COLO668 (cell line): Measurements from ENCODE around the gene ATG9B.
"Not testable (repeated sequence)": the region's sequence is repeated elsewhere in the genome, so short reads cannot be mapped to it uniquely, and the experiment has no call there.

Experiments
- DNase-seq: peaks from one replicate; lab custom pipeline; 2025; ENCODE audit not compliant: unreplicated experiment; lab: John Stamatoyannopoulos, UW

The ATG9B gene

DNA sequence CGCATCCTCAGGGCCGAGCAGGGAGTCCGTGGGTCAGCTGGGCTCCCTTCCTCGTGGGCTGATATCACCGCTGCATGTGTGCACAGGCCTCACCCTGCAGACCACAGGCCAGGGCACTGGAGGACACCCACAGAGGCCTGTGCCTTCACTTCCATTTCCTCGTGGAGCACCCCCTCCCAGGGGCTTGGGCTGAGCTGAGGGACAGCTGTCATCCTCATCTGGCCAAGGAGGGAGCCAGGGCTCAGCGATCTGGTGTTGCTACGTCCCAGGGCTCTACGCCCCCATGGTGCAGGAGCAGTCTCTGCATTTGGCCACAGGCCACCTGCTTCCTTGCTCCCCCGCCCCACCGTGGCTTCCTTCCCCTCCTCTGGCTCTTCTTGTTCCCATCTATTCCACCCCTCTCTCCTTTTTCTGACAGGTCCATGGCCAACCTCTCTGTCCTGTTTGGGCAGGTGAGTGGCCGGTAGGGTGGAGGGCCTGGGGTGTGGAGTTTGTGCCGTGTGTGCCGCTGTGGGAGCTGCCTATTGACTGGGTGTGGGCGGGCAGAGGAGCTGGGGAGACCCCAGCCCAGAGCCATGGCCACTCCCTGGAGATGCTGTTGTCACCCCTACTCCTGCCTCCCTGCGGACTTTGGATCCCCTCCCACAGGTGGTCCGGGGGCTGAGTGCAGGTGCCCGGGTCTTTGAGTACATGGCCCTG lies 15.7 kb upstream of the ATG9B start:
- no peak for DNase-seq

DNA sequence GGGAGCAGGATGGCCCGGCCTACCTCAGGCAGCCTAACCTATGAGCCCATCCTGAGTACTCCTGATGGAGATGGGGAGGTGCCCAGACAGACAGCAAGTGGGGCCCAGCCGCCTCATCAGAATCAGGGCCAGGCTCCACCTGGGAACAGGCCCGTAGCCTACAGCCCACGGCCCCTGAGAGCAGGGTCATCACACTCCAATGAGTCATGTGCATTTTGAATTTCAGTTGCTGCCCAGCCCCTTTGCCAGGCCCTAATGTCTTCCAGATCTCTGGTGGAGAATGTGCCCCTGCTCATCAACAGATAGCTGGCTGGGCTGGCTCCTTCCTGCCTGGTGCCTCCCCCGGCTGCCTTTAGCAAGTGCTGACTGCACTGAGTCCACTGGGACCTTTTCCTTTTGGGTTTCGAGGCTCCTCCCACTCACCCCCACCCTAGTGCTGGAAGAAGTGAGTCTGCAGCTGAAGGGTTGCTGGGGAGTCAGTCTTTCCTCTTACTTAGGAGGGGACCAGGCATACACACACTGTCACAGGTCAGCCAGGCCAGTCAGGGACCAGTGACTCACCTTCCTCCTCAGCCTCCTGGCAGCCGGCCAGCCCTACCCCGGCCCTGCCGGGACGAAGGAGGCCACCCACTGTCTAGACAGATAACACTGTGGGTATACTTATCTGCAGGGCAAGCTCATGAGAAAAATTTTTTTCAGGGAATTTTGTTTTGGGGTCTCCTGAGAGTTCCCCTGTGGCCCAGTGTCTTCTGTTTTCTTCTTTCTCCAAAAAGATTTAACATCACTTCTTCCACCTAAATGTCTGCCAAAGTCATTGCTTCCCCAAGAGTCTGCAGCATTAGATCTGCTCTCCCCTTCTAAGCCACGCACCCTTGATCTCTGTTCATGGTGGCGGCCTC lies 14.9 kb upstream of the ATG9B start:
- DNase-seq = peak; percentile 77

DNA sequence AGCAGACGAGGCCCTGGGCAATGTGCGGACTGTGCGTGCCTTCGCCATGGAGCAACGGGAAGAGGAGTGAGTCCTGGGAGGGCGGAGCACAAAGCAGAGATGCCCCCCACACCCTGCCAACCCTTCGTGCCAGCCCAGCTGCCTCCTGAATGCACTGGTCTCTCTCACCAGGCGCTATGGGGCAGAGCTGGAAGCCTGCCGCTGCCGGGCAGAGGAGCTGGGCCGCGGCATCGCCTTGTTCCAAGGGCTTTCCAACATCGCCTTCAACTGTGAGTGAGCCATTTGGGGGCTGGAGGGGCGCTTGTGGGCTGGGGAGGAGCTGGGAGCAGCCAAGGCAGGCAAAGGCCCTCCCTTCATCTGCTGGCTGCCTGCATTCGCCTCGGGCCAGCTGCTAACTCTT lies 11.6 kb upstream of the ATG9B start:
- DNase-seq = no peak

DNA sequence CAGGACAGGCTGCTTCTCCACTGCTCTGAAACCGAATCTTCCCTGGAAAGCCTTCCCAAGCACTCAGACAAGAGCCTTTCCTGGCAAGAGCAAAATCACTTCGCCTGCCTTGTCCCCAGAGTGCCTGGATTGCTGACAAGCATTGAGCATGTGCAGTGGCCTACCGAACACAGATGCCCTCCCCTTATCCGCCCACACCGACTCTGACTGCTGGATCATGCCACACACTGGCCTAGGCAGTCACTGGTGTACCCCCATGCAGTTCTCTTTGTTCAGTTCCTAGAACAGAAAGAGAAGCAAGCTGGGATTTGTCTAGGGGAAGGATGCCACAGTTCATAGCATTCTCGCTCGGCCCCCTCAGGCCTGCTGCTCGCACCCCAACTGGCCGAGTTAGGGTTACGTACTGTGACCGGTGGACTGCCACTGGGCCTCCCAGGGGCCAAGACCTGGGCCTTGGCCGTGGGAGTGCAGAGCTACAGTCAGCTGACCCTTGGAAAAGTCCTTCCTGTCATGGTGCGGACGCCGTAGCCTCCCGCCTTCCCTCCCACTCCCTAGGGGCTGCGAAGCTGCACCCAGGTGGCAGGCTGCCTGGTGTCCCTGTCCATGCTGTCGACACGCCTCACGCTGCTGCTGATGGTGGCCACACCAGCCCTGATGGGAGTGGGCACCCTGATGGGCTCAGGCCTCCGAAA lies 10.9 kb upstream of the ATG9B start:
- DNase-seq = no peak

DNA sequence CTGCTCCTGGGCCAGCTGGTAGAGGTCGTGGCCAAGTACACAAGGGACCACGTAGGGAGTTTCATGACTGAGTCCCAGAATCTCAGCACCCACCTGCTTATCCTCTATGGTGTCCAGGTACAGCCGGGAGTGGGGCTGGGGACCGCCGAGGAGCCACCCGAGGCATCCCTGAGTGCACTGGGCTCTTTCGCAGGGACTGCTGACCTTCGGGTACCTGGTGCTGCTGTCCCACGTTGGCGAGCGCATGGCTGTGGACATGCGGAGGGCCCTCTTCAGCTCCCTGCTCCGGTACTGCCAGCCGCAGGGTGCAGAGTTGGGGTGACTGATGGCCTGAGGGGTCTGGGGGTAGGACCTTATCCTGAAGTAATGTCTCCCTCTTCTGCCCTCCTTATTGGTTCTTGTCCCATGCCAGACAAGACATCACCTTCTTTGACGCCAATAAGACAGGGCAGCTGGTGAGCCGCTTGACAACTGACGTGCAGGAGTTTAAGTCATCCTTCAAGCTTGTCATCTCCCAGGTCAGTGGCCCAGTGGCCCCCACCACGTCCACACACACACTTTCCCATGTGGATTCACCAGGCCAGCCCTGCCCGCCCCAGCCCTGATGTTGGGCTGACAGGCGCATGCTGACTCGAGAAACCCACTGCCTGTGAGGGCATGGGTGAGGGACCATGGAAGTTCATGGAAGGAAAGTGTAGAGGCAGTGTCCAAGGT lies 10.2 kb upstream of the ATG9B start:
- no peak for DNase-seq

DNA sequence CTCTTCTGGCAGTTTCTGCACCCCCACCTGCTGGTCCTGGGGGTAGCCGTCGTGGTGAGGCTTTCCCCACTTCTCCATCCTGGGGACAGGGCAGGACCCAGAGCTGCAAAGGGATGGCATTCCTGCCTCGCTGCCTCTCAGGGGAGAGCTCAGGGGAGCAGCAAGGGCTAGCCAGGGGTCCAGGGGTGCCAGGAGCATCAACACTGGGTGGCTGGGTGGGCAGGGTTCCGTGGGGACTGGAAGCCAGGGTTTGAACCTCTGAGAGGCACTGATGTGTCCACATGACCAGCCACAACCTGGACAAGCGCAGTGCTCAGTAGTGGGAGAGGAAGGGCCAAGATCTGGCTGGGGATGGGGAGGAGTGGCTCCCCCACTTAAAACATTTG lies 9.6 kb upstream of the ATG9B start:
- DNase-seq = no peak

DNA sequence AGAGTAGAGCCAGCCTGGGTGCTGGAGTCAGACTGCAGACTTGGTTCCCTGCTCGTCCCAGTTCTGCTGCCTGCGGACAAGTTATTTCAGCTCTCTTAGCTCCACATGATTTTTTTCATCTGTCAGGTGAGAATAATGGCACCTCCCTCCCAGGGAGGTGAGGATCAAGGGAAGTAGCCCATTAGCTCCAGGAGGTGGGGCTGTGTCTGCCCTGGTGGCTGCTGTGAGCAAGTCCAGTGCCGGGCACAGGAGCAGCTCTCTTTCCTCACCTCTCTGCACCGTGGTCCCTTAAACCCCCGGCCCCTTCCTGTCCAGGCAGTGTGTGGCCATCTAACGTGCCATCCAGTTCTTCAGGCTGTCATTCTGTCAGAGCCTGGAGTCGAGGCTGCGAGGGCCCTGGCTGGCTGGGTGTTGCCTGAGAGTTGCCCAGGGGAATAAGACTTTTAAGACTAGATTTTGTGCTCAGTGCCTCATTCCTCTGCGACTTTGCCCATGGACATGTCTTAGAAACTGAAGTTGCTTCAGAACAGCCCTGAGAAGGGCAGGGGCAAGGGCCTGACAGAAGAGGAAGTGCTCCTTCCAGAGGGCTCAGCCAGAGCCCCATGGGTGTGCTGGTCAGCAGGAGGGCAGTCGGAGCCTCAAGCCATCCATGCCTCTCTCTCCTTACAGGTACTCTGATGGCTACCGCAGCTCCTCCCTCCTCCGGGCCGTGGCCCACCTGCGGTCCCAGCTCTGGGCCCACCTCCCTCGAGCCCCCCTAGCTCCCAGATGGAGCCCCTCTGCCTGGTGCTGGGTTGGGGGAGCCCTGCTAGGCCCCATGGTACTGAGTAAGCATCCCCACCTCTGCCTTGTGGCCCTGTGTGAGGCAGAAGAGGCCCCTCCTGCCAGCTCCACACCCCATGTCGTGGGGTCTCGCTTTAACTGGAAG lies 8.9 kb upstream of the ATG9B start:
- DNase-seq = no peak

DNA sequence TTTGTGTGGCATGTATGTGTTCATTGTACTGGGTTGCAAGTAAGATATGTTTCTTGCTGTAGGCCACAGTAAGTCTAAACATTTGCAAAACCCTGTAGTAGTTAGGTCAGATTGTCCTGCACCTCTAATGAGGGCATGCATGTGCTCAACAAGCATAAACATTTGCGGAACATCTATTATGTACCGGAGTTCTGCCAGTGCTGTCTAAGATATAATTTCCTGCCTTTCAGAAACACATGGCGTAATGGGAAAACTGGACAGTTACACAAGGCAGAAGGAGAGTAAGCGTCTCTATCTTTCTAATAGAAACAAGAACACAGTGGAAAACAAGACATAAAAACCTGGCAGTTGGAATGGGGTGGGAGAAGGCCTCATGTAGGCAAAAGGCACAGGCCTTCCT lies 6.7 kb upstream of the ATG9B start:
- DNase-seq = no peak

DNA sequence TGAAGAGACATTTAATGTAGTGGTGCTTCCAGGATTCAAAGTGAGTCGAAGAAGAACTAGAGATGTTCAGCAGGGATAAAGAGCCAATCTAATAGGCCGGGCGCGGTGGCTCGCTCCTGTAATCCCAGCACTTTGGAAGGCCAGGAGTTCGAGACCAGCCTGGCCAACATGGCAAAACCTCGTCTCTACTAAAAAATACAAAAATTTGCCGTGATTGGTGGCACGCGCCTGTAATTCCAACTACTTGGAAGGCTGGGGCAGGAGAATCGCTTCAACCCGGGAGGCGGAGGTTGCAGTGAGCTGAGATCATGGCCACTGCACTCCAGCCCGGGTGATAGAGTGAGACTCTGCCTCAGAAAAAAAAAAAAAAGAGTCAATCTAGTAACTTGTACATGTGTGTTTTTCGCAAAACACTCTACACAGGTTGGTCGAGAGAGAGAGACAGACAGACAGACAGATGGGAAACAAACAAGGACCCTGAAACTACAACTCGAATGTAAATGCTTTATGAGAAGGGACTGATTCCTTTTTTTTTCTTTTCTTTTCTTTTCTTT lies 4.7 kb upstream of the ATG9B start:
- no peak for DNase-seq

DNA sequence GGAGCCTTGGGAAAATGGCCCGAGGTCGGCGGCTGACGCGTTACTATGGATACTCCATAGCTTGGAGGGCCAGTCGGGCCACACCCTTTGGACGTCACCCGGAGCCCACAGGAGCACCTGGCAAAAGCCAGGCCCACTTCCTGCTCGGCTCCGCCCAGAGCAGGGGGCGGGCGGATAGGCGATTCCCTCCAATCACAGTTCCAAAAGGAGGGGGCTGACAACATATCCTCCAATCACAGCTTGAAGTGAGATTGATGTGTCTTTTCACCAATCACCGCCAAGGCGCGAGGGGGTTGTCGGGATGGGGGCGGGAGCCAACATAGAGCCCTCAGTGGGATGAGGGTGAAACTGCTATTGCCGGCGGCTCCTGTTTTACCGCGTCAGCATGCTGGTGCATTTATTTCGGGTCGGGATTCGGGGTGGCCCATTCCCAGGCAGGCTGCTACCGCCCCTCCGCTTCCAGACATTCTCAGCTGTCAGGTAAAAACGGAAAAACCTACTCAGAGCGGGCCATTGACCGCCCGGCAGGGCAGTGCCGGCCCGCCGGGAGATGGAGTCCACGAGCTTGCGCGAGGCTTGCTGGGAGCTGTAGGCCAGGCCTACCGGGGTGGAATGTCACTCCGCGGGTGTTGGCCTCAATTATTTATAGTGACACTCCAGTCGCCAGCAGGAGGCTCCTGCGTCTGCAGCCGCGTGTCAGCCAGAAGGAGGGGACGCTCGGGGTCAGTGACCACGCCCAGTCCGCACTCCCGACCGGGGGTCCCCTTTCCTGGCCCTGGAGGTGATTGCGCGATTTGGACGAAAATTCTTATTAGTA lies 4.0 kb upstream of the ATG9B start, which contains the start of gene ABCB8:
ABCB8 (plus strand) TSS at position 320 of the 817 bp plus-strand sequence; CDS start at position 386, 66 bp downstream.
- peak; percentile 98 for DNase-seq

DNA sequence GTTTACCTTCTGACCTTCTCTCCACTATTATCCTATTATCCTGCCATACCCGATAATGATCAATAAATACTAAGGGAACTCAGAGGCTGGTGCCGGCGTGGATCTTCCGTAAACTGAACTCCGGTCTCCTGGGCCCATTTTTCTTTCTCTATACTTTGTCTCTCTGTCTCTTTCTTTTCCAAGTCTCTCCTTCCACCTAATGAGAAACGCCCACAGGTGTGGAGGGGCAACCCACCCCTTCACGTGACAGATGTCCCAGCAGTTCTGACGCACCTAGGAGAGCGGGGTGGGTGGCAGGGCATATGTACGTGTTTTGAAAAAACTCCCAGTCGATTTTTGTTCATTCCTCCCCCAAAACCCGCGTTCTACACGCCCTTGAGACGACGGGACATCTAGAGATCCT lies 3.4 kb upstream of the ATG9B start:
- not testable (repeated sequence) for DNase-seq

DNA sequence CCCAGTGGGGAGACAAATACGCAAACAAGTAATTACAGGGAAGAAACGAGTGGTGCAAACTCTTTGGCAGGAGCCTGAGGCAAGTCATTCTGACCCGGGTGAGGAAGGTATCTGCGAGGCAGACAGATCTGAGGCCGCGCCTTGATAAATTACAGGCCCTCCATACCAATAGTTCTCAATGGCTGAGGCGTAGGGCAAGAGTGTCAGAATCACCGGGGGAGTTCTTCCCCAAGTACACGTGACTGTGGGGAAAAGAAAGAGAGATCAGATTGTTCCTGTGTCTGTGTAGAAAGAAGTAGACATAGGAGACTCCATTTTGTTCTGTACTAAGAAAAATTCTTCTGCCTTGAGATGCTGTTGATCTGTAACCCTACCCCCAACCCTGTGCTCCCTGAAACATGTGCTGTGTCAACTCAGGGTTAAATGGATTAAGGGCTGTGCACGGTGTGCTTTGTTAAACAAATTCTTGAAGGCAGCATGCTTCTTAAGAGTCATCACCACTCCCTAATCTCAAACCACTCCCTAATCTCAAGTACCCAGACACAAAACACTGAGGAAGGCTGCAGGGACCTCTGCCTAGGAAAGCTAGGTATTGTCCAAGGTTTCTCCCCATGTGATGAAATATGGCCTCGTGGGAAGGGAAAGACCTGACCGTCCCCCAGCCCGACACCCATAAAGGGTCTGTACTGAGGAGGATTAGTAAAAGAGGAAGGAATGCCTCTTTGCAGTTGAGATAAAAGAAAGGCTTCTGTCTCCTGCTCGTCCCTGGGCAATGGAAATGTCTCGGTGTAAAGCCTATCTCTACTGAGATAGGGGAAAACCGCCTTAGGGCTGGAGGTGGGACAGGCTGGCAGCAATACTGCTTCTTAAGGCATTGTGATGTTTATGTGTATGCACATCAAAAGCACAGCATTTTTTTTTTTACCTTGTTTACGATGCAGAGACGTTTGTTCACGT lies 2.8 kb upstream of the ATG9B start:
- not testable (repeated sequence) for DNase-seq

DNA sequence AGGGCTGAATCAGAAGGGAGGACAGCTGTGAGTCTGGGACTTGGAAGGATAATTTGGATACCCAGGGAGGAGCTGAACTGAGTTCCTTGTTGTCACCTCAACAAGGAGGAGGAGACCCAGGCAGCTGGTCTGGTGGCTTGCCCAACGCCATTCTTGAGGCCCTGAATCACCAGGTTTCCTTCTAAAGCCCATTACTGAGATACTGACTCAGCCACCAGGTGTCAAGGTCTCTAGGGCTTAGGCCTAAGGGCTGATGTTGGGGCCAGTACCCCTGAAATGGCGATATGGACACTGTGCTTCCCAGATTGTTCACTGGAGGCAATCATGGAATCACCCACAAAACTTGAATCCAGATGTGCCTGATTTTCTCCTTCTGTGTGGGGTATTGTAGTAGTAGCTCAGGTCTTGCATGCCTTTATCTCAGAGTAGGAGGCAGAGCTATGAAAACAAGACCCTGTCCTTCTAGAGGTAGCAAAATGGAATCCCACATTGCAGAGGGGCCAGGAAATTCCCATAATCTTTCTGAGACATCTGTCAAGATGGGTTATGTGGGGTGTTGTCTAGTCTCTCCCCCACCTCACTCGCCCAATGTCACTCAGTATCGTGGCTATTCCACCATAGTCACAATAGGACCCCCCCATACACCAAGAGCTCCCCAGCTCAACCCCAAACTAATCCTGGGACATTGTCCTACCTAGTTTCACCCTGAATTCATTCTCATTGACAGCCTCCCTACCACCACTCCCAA lies 1.8 kb upstream of the ATG9B start:
- DNase-seq = no peak

DNA sequence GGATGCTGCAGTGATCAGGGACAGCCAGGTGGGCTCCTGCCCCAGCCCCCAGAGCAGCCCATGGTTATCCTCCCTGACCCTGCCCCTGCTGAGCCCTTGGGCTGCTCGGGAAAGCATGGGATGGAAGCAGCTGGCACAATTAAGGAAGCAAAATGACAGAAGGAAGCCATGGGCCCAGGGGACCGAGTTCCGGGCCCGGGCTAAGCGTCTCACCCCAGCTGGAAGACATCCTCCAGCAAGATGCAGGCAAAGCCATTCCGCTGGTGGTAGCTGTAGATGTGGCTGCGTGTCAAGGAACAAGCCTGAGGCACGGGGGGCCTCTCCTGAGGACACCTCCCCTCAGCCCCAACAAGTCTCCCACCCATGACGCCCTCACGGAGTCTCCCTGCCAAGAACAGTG lies 1.1 kb downstream of the ATG9B start:
- no peak for DNase-seq

DNA sequence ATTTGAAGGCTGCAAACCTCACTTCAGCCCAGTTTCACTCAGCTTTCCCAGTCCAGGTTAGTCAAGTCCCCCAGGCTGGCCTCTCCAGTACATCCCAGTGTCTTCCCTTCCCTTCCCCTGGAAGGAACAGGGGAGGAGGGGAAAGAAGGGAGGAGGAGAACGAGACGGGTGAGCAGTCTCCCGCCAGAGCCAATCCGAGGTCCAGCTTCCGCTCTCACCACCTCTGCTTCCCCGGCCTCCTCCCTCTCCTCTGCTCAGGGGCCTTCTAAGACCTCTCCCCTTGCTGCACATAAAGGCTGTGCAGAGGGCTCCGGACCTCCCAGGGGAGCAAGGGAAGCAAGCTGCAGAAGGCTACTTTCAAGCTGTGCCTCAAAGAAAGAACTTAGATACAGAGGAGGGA lies 4.1 kb downstream of the ATG9B start:
- DNase-seq = no peak

DNA sequence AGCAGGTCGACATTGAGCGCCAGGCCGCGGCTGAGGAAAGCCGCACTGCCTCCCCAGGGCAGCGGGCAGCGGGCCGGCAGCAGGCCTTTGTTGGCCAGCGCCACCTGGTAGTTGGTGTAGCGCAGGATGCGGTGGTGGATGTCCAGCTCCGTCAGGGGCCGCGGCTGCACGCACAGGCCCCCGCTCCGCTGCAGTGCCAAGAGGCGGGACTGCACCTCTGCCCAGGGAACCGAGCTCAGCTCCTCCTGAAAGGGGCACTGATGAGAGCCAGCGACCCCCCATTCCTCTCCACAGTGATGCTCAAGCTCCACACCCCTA lies 5.2 kb downstream of the ATG9B start:
- DNase-seq = no peak

DNA sequence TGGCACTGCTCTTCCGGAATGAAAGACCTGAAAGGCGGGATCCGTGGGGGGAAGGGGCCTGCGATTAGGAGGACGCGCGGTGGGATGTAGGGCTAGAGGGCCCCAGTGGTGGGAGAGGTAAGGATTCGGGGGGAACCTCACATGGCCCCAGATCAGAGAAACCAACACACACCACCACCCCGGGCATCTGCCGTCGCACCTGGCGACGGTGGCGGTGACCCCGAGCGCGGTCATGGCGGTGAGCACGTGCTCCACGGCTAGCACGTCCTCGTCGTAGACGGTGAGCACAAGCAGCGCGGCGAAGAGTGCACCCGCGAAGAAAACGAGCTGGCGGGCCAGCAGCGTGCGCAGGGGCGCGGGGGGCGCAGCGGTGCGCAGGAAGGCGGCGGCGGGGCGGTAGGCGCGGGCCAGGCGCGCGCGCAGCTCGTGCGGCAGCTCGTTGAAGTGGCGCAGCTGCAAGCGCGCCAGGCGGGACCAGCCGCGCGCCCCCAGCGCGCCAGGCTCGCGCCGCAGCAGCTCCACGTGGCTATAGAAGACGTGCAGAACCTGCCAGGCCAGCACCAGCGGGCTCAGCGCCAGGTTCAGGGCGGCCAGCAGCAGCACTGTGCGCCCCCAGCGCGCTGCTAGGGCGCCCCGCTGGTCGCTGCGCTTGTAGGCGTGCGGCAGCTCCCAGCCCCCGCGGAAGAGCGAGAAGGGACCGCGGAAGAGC lies 5.7 kb downstream of the ATG9B start:
- DNase-seq = peak; percentile 73
